ENCODE measurements around the gene DTNB.

DNA sequence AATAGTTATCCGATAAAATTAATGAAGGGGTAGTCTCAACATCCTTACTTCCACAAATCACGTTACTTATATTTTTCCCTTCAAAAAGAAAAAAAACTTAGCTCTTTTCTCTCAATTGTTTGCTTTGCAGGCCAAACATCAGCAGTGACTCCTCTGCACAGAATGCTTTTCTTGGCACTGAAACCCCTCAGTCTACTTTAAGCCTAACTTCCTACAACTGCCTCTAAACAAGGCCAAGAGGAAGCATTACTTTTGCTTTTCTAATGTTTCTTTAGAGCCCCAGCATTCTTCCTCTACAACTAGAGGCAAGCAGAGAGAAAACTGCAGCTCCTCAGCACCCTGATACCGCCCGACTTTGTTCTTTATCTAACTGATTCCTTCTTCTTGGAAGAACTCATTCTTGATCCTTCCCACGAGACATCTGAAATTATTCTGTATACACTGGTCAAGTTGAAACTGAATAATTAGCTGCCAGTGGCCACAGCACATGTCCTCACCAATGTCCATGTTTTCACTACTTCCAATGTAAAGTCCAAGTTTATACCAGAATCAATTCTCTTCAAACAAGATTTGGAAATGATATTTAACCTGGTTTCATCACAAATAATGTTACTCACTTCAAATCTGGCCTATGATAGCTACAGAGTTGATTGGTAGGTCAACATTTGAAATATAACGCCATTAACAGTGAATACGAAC, 55.3 kb downstream of the DTNB start:
- TF ChIP-seq, protein P1, sequence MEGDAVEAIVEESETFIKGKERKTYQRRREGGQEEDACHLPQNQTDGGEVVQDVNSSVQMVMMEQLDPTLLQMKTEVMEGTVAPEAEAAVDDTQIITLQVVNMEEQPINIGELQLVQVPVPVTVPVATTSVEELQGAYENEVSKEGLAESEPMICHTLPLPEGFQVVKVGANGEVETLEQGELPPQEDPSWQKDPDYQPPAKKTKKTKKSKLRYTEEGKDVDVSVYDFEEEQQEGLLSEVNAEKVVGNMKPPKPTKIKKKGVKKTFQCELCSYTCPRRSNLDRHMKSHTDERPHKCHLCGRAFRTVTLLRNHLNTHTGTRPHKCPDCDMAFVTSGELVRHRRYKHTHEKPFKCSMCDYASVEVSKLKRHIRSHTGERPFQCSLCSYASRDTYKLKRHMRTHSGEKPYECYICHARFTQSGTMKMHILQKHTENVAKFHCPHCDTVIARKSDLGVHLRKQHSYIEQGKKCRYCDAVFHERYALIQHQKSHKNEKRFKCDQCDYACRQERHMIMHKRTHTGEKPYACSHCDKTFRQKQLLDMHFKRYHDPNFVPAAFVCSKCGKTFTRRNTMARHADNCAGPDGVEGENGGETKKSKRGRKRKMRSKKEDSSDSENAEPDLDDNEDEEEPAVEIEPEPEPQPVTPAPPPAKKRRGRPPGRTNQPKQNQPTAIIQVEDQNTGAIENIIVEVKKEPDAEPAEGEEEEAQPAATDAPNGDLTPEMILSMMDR (IDR thresholded peaks at IDR 0.05), result no peak
- no peak for TF ChIP-seq POLR2A (IDR thresholded peaks at IDR 0.05)

Data from Peyer's patch (tissue), 4 donors.